Peyer's patch (tissue), 4 donors: ENCODE results near the gene WWOX.

ENCODE experiments used
- CTCF ChIP-seq, 6 experiments: fragments of 450-650 bp in 4 of 6; fragments of 200-600 bp in 2 of 6; sonication (generic) in 1 of 6; IDR thresholded peaks; one replicate each; pipeline ENCODE4 v1.5.1; 2017 to 2019; ENCODE audit warnings: antibody characterized with exemption in 6 of 6, mild to moderate bottlenecking in 3 of 6, moderate library complexity in 1 of 6
- POLR2A ChIP-seq, 2 donors: fragments of 450-650 bp; IDR thresholded peaks; one replicate each; pipeline ENCODE4 v1.5.1; 2017; ENCODE audit warnings: antibody characterized with exemption in 2 of 2, mild to moderate bottlenecking in 2 of 2, moderate library complexity in 2 of 2

GRCh38 chr16:78220571-78220970 is 121.1 kb downstream of the WWOX start:
- TF ChIP-seq CTCF (IDR thresholded peaks at IDR 0.05) (no peak), POLR2A (IDR thresholded peaks at IDR 0.05) (no peak)
